ENCODE measurements around the gene SLC23A2.

The SLC23A2 gene

DNA sequence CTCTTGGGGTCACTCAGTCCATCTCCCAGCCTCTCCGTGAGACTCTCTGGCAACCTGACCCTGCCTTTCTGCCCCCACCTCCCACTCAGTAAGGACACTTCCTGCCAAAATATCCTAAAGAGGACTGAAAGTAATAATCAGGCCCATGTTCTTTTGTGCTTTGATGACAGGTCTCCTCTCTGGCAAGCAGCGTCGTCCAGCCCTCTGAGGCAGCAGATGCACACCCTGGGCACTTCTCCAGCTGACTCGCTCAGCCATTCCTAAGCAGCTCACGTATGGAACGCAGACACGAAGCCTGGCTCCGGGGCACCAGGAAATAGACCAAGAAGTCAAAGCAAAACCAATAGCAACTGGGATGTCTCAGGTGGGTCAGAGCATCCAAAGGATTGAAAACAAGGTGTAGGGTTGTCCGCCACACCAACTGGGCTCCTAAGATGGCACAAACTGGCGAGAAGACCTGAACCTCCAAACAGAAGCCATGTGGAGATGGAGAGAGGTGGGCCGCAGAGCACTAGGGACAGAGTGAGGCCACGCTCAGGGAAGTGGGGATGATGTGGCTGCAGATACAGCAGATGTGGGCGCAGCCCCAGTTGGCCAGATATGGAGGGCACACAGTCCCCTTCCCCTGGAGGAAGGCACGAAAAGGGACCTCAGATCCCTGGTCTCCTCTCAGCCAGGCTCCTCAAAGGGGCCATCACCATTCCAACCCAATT is 180.3 kb downstream of the SLC23A2 start:
- Mint-ChIP-seq H3K9me3 (no peaks in the 10 kb centered on the region), H3K27ac (peak overlapping the region in 2 of 3 experiments; percentile 61 to 75), H3K36me3 (ENCODE audit: low read depth) (no peaks in the 10 kb centered on the region), H3K4me1 (peaks cover 36% of the 10 kb centered on the region), H3K27me3 (ENCODE audit: low read depth) (peaks cover 23% of the 10 kb centered on the region), H3K4me3 (peak overlapping the region; percentile 69 to 88 (median 70))
- TF ChIP-seq, protein P1, sequence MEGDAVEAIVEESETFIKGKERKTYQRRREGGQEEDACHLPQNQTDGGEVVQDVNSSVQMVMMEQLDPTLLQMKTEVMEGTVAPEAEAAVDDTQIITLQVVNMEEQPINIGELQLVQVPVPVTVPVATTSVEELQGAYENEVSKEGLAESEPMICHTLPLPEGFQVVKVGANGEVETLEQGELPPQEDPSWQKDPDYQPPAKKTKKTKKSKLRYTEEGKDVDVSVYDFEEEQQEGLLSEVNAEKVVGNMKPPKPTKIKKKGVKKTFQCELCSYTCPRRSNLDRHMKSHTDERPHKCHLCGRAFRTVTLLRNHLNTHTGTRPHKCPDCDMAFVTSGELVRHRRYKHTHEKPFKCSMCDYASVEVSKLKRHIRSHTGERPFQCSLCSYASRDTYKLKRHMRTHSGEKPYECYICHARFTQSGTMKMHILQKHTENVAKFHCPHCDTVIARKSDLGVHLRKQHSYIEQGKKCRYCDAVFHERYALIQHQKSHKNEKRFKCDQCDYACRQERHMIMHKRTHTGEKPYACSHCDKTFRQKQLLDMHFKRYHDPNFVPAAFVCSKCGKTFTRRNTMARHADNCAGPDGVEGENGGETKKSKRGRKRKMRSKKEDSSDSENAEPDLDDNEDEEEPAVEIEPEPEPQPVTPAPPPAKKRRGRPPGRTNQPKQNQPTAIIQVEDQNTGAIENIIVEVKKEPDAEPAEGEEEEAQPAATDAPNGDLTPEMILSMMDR (IDR thresholded peaks at IDR 0.05; ENCODE audit: unreplicated experiment in 3 of 3) = no peak

DNA sequence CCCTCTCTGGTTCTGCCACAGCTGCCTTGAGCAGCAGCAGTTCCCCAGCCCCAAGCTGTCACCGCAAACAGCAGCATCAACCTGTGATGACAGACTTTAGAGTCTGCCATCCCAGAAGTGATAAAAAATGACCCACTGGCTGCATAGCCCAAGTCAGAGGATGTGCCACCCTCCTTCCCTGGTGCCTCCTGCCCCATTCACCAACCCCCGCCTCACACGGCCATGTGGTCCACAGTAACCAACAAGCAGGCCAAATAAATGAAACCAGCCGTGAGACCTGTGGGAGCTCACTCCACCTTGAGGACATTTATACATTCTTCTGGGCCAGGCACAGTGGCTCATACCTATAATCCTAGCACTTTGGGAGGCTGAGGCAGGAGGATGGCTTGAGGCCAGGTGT is 181.4 kb downstream of the SLC23A2 start:
- Mint-ChIP-seq H3K36me3 (ENCODE audit: low read depth) (no peaks in the 10 kb centered on the region), H3K9me3 (no peaks in the 10 kb centered on the region), H3K27ac (no peak overlapping the region), H3K27me3 (ENCODE audit: low read depth) (peaks cover 23% of the 10 kb centered on the region), H3K4me3 (no peak overlapping the region), H3K4me1 (peaks cover 36% of the 10 kb centered on the region)
- TF ChIP-seq, protein P1 (IDR thresholded peaks at IDR 0.05; ENCODE audit: unreplicated experiment in 3 of 3) = no peak

DNA sequence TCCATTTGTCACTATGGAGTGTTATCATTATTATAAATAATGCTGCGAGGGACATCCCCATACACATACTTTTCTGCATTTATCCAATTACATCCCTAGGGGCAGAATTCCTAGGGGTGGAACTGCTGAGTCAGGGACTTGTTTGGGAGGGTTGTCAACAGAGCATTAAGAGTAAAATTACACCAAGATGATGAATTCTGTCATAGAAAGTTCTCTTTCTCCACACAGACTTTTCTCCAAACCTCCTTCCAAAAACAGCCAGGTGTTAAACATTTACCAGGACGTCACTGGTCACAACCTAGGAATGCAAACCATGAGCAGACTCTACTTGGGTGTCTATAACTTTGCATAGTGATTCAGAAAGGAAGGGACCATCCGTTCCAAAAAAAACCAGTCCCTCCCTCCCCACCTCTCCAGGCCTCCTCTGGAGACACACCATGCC is 184.1 kb downstream of the SLC23A2 start:
- H3K27me3 Mint-ChIP-seq (ENCODE audit: low read depth) = peaks cover 20% of the 10 kb centered on the region
- H3K27ac Mint-ChIP-seq = no peak overlapping the region
- no peaks in the 10 kb centered on the region for H3K9me3 Mint-ChIP-seq
- no peaks in the 10 kb centered on the region for H3K36me3 Mint-ChIP-seq (ENCODE audit: low read depth)
- H3K4me1 Mint-ChIP-seq = peaks cover 38% of the 10 kb centered on the region
- H3K4me3 Mint-ChIP-seq = no peak overlapping the region
- TF ChIP-seq, protein P1 (IDR thresholded peaks at IDR 0.05; ENCODE audit: unreplicated experiment in 3 of 3) = no peak

DNA sequence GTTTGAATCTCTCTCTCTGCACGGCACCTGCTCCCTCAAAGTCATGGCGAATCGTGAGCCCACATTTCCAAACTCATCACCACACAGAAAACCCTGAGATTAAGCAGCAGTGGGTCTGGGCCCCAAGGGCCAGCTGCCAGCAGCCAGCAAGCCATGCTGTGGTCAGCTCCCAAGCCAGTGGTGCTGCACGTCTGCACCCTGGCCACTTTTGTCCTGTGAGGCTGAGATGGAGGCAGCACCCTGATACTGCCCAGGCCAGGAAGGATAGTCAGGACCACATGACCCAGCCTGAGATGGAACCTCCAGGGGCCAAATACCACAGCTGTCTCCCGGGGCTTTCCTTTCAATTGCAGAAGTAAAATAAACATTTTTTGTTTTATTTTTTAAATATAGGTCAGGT is 185.7 kb downstream of the SLC23A2 start:
- Mint-ChIP-seq H3K4me1 (peaks cover 22% of the 10 kb centered on the region), H3K27me3 (ENCODE audit: low read depth) (peaks cover 7% of the 10 kb centered on the region), H3K4me3 (no peak overlapping the region), H3K27ac (no peak overlapping the region), H3K9me3 (no peaks in the 10 kb centered on the region), H3K36me3 (ENCODE audit: low read depth) (no peaks in the 10 kb centered on the region)
- TF ChIP-seq, protein P1 (IDR thresholded peaks at IDR 0.05; ENCODE audit: unreplicated experiment in 3 of 3) = no peak

DNA sequence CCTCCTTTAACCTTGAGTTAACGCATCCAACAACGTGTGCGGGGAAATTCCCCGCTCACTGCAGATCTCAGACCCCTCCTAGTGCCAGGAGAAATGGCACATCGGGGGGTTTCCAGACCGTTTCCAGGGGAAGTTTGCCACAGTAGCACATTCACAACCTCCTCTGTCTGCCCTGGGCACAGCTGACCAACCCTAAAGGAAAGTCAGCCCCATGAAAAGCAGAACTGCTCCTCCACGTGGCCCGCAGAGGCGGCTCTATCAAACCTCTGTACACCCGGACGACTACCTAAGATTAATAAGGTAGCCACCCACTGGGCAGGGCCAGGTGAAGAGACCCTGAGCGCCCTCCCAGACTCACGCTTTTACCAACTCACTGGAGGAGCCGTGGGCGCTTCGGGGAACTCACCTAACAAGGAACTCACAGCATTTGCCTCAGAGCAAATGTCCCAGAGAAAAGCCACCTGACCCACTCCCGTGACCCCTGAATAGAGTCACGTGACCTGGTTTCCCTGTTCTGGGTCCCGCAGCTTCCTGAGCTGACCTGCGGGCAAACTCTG is 186.5 kb downstream of the SLC23A2 start:
- TF ChIP-seq, protein P1 (IDR thresholded peaks at IDR 0.05; ENCODE audit: unreplicated experiment in 3 of 3) = no peak
- Mint-ChIP-seq H3K9me3 (no peaks in the 10 kb centered on the region), H3K4me1 (peaks cover 20% of the 10 kb centered on the region), H3K4me3 (no peak overlapping the region), H3K27ac (peak overlapping the region in 1 of 3 experiments; percentile 70), H3K36me3 (ENCODE audit: low read depth) (no peaks in the 10 kb centered on the region), H3K27me3 (ENCODE audit: low read depth) (peaks cover 8% of the 10 kb centered on the region)
